WERI-Rb-1 (cell line): Measurements from ENCODE around the gene UBE2D3.

Experiments
- DNase-seq: peaks from one replicate; pipeline ENCODE4 v3.0.0-alpha.2; 2020
- H3K27ac ChIP-seq: fragments of 250-450 bp; sonication (Bioruptor Pico); 2 replicates; pipeline ENCODE4 v1.5.1; 2020; ENCODE audit warnings: mild to moderate bottlenecking, moderate library complexity
- H3K27me3 ChIP-seq: fragments of 250-450 bp; sonication (Bioruptor Pico); 2 replicates; pipeline ENCODE4 v1.5.1; 2021; ENCODE audit warnings: mild to moderate bottlenecking, low read depth, moderate library complexity; ENCODE audit not compliant: insufficient read depth, severe bottlenecking
- H3K36me3 ChIP-seq: fragments of 250-450 bp; sonication (Bioruptor Pico); 2 replicates; pipeline ENCODE4 v1.5.1; 2020; ENCODE audit warnings: mild to moderate bottlenecking, moderate library complexity
- H3K4me3 ChIP-seq: 2 replicates; pipeline ENCODE4 v1.5.1; 2011; ENCODE audit warnings: low read depth, mild to moderate bottlenecking, control low read depth, low read length
- H3K9me3 ChIP-seq: fragments of 250-450 bp; sonication (Bioruptor Pico); 2 replicates; pipeline ENCODE4 v1.5.1; 2021; ENCODE audit warnings: mild to moderate bottlenecking, moderate library complexity; ENCODE audit not compliant: severe bottlenecking
- CTCF ChIP-seq: IDR thresholded peaks from 2 replicates; pipeline ENCODE4 v1.5.1; 2011; ENCODE audit warnings: low read depth, mild to moderate bottlenecking, control low read depth, inconsistent platforms, low read length

UBE2D3 gene

GRCh38 chr4:102751941-102752340 is 75.4 kb downstream of the UBE2D3 start:
- TF ChIP-seq CTCF: no peak
- Histone ChIP-seq H3K9me3 (peaks cover 8% of the 10 kb centered on the region), H3K27me3 (no peaks in the 10 kb centered on the region), H3K36me3 (no peaks in the 10 kb centered on the region), H3K4me3 (no peak overlapping the region), H3K27ac (no peak overlapping the region)
- no peak for DNase-seq
